GM18526 (cell line): ENCODE data around the gene TMIGD1.

ENCODE experiments used
- POLR2A ChIP-seq: IDR thresholded peaks from 3 replicates; pipeline ENCODE4 v1.6.1; 2011; ENCODE audit not compliant: insufficient read length; ENCODE audit errors: extremely low read depth

Gene TMIGD1

DNA sequence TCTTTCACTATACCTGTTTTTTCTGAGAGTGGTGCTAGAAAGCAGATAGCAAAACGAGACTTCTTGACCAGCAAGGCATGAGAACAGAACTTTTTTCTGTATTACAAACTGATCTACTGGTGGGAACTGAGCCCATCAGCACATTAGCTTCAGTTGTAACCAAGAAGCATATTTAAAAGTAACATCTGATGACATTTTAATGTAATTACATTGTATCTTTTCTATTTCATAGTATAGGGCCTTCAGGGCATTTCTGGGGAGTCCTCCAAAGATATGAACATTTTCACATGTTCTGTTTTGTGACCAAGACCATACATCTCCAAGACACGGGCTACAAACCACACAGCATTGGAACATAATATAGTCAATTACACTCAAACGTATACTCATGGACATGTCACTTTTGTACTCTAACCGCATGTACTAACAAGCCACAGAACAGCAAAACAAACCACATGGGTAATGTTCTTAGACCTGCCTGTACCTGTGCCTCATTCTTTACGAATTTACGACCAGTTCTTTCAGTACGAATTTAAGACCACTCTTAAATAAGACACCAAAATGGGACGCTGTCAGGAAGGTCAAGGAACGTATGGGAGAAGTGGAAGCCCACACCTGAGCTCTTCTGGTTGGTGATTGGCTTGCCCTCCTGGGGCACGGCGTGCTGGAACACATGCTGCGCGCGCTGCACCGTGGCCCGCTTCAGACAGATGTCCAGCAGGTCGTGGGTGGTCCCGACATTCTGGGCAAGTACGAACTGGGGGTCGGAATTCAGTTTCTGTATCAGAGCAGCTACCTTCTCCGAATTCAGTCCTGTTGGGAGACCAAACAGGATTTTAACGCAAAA is 42.9 kb downstream of the TMIGD1 start:
- TF ChIP-seq POLR2A, result no peak

DNA sequence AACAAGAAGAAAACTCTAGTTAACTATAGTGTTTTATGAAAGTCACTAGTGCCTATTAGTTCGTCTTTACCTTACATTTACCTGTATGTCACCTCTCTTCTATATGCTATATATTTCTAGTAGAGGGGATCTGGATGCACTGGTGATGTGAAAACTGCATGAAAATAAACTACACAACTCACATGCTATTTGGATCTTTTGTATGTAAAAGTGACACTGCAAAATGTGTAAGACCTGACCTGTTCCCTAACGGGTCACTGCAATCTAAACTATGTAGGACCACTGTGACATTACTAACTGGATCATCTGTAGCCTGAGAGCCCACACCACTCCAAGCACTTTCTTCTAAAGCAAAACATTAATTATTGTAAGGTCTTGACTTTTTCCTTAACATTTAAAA is 43.8 kb downstream of the TMIGD1 start:
- TF ChIP-seq POLR2A, result no peak

DNA sequence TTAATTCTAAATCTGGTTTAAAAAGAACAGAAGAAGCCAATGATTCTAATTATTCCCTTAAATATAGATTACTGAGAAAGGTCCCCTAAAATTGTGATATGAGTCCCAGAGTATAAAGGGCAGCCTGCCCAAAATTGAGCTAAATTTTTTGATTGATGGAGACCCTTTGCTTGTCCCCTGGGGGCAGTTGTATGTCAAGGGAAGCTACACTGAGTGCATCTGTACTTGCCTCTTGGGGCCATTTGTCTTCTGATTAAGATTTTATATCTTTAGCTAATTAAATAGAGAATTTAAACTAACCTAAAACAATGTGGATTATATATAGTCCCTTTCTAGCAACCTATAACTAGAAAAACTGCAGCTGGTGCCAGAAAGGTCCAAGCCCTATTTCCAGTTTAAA is 54.7 kb downstream of the TMIGD1 start:
- TF ChIP-seq POLR2A, result no peak

DNA sequence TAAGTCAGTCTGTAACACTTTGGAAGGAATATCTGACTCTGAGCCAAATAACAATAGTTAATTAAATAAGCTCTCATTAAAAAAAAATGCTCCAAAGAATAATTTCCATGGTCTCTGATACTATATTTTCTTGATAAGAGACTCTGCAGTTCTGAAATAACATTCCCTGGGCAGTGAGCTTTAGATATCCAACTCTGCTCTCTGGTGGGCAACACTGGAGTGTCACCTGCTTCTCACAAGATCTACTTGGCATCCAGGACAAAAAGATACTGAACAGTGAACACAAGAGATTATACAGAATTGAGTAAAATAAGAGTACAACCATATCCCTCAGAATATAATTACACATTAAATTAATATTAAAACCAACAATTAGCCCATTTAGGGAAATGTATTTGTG is 55.8 kb downstream of the TMIGD1 start:
- TF ChIP-seq POLR2A, result no peak

DNA sequence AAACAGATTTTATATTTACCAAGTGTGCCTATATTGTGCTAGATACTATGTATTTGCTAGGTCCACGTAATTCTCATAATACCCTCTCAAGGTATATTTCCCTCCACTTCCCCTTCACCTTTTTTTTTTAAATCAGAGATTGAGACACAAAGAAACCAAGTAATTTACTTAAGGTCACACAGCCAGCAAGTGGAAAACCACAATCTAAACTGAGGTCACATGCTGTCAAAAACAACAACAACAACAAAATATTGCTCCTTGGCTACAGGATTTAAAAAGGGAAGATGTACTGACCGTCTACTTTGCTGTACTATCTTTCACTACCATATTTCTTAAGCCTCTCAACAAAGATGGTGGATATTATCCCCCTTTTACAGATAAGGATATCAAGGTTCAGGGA is 57.9 kb downstream of the TMIGD1 start:
- no peak for TF ChIP-seq POLR2A

DNA sequence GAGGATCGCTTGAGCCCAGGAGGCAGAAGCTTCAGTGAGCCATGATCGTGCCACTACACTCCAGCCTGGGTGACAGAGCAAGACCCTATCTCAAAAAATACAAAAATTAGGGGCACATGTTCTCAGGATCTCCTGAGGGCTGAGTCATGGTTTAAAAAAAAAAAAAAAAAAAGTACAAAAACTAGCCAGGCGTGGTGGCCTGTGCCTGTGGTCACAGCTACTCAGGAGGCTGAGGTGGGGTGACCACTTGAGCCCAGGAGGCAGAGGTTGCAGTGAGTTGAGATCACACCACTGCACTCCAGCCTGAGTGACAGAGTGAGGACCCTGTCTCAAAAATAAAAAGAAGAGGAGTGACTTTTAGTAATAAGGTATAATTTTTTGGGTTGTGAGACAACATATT is 59.0 kb downstream of the TMIGD1 start:
- no peak for TF ChIP-seq POLR2A

DNA sequence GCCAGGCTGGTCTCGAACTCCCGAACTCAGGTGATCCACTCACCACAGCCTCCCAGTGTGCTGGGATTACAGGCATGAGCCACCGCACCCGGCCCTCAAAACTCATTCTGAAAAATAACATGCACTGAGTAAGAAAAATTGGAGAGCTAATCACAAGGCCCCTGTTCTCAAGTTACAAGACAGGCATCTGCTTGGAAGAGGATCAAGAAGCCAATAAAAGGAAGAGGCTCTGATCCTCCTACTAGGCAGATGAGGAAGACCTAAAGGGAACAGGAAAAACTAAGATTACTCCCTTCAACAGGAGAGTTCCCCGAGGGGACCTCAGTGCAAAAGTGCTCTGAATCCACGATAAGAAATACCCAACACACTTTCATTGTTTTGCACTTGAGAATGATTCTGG is 60.5 kb downstream of the TMIGD1 start:
- TF ChIP-seq POLR2A, result no peak

DNA sequence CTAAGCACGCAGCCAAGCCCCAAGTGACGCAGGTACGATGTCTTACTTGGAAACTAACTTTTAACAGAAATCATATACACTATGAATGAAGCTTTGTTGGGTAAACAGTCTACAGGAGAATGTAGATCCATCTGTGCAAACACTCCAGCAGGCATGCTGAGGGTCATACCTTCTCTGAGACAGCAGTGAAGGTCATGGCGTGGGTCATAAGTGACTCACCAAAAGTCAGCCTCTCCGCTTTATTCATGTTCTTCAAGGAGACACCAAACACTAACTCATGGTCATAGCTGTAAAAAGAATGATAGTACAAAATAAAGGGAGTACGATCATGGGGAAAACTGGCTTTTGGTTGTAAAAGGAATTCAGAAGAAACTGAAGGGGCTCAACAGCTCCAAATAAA is 62.8 kb downstream of the TMIGD1 start:
- TF ChIP-seq POLR2A, result no peak

DNA sequence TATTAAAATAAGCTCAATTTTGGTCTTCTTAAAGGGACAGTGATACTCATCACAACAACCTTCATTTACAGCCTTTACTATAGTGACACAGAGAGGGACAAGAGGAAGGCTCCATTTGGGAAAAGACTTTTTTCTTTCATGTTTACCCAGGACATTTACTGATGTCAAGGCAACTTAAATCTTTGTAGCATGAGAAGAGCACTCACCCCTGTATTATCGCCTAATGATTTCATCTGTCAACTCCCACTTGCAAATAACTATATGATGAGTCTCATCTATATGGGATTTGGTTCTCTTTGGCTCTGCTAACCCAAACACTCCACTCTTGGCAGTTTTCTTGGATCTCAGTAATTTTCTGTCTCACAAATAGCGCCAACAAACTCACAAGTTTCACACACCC is 66.2 kb downstream of the TMIGD1 start:
- no peak for TF ChIP-seq POLR2A
